COLO668 (cell line): ENCODE results near the gene PAMR1.

Source experiments
- DNase-seq: peaks from one replicate; lab custom pipeline; 2025; ENCODE audit not compliant: unreplicated experiment; lab: John Stamatoyannopoulos, UW

Gene PAMR1

DNA sequence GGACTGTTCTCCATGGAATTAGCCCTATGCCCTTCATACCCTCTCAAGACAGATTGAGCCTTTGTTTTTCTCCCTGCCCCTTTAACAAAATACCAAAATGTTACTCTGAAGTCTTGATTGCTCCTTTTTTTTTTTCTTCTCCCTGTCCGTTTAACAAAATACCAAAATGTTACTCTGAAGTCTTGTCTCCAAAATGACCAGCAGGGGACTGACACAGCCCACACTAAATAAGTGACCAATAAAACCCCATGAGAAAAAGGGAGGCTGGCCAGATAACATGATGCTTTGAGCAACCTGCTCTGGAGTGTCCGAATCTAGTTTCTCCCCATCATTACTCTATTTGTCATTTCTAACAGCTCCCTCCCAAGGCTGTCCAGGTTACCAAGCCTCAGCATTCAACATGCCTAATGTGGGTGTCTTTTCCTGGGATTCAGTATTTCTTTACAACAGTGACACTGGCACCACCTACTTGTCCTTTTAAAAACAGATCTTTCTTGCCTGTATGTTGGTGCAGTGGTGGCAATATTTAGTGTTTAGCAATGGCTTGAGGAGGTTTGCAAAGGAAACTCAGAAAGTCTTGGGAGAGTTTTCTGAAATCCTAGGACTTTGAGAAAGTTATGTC, 63.4 kb downstream of the PAMR1 start:
- DNase-seq = no peak

DNA sequence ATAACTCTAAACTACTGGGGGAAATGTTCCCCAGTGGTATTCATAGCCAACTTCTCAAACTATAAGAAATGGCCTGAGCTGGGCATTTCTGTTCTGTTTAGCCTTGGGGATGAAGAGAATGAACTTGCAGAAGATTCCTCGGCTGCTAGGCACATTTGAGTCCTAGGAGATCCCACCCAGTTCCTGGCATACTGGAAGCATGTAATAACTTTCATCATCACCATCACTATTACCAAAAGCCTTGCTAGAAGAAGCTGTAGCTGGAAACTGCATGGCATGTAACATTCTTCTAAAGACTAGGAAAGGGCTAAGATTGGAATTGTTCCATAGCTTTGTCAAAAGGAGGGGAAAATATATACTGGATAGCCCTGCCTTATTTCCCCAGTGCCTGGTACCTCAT, 65.9 kb downstream of the PAMR1 start:
- DNase-seq = no peak

DNA sequence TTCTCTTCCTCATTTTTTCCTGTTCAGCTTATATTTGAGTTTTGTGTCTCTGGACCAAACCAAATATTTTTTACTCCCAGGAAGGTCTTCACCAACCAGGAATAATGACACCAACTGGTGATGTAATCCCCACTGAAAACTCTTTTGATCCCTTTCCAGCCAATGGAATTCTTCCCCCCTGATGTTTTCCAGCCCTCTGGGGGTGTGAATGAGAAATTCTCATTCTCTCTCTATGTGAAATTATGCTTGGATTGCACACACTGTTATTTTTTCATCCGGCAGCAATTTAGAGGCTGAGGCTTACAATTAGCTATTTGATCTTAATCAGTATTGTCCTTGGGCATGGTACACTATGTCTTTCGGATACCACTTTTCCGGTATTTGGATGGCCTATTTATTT, 66.6 kb downstream of the PAMR1 start:
- no peak for DNase-seq

DNA sequence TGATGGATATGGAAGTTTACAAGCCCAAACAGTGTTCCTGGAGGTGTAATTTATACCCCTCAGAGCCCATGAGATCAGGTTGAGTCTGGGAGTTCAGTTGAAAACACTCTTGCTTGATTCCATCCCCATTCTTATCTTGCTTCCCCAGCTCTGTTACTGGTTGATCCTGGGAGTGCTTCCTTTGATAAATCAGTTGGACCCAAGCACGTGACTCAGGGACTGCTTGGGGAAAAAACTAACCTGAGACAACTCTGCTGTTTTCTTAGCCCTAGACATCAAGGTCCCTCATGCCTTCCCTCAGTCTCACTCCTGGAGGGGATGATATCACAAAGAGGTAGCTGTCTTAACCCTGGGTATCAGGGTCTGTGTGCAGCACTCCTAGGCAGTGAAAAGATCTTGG, 71.1 kb downstream of the PAMR1 start:
- no peak for DNase-seq

DNA sequence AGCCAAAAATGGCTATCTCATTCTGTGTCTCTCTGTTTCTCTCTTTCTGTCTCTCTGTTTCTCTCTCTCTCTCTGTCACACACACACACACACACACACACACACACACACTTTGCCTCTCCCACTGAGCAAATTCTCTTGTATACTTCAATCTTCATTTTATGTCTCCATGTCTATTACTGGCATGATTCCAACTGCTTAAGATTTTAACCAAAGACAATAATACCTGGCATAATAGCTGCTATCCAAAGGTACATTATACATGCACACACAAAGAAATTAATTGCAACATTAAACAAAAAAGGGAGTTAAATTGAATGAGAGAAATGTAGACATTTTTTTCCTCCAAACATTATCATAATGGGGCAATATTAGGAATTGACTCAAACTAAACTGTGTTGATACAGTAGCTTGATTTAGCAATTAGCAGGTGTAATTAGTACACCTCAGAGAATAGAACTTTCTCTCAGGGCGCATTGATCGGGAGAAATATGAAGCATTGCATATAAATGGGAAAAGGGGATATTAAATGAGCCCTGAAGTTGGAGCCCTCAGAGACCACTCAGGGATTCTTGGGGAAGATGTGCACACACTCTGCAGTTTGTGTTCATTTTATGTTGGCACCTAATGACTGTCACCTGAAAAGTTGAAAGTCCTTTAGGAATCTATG, 88.7 kb downstream of the PAMR1 start:
- DNase-seq = no peak

DNA sequence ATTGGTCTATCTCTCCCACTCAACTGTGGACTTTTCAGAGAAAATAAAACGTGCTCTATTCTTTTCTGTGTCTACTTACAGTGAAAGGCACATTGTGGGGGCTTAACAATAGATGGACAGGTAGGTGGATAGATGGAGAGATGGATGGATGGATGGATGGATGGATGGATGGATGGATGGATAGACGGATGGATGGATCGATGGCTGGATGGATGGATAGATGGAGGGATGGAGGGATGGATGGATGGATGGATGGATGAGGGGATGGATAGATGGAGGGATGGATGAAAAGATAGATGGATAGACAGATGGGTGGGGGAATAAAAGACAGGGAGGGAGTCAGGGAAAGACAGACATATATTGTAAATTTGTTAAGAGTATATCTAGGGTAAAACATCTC, 91.8 kb downstream of the PAMR1 start:
- no peak for DNase-seq

DNA sequence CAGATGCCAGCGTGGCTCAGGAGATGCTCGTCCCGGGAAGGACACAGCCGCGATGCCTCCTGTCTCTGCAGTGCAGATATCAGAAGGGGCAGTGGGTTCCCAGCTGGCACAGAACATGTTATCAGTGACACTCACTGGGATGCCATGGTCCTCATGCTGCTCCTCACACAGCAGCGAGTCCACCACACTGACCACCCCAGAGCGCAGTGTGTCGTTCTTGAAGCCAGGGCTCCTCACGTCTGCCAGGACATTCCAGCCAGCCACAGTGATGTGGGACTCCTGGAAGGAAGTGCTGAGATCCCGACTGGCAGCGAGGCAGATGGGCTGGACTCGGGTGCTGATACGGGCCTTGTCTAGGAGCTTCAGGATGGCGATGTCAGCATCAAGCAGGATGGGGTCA, 93.0 kb downstream of the PAMR1 start:
- DNase-seq = no peak

DNA sequence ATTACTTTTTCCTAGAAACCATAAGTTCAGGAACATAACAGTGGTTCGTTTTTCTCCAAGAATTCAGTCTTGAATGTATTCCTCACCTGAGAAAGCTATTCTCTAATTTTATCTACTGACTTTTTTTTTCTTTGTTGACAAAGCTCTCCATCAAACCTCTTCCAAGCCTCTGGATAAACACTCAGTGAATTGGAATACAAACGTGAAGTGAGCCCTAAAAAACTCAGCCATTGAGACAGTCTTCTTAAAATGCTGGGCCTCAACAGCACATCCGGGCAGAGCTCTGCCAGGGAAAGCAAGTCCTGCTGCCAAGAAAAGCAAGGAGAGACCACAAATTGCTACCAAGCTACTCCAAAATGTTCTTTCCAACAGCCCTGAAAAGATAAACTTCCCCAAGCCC, 98.3 kb downstream of the PAMR1 start:
- DNase-seq = no peak

DNA sequence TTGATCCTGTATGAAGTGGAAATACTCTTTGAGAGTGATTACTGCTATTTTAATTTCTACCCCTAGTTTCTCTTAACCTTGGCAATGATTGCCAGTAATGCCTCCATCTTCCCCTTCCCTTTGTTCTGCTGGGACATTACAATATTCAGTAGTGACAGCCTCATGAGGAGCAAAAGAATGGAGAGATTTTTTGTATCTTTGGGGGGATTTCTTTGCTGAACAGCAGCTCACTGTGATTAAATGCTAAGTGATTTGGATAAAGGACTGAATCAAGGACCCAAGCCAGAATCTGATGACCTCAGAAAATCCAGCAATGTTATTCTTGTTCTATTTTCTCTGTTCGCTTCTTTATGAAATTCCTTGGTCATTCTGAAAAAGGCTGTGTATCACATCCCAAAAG, 99.1 kb downstream of the PAMR1 start:
- DNase-seq = no peak

DNA sequence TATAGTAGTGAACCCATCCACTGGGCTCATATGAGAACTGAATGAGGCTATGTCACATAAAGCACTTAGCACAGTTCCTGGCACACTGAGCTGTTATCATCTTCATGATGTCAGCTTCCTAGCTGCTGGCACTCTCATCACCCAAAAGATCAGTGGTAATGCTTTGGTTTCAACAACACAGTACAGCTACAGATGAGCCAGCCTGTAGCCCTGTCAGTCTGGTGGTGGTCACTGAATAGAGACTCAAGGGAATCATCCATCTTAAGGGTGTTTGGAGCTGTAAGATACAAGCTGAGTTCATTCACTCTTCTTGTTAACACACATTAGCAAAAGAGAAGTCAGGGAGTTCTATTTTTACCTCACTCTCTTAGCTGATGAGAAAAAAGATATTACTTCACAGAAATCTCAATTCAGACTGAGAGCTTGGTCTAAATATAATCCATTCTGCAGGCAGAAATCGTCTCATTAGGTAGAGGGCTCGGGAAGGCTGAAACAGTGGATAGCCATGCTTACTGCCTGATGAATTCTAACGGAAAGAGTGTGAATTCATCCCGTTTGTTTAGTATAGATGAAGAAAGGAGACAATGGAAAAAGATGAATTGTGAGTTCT, 99.7 kb downstream of the PAMR1 start:
- no peak for DNase-seq

DNA sequence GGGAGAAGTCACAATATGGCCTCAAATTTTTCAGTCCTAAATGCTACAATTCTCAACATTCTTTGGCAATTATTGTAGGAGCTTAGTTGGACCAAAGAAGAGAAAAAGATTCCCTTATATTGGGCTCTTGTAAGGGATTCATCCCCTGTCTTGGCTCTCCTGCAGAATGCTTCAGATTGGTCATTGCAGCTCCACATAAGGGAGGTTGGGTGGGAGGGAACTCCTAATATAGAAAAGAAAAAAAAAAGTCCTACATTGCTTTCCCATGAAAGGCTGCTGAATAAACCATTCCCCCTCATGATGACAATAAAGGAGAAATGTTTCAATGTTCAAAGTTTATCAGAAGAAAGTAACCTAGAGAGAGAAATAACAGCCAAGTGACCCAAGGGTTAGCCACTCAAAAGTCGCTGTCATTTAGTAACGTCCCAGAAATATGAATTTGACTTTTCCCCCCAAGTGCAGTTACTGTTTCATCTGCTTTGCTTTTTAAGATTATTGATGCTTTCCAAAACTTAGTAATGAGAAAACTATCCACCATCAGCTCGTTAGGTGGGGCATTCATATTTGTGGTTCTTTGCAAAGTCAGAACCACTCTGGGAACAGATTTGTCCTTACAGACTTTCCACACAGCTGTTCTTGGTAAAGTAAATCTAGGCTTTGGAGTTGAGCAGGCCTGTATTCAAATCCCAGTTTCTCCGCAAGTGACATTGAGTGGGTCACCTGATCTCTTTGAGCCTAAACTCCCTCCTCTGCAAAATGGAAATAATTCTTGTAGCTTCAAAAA, 101.1 kb downstream of the PAMR1 start:
- DNase-seq = no peak

DNA sequence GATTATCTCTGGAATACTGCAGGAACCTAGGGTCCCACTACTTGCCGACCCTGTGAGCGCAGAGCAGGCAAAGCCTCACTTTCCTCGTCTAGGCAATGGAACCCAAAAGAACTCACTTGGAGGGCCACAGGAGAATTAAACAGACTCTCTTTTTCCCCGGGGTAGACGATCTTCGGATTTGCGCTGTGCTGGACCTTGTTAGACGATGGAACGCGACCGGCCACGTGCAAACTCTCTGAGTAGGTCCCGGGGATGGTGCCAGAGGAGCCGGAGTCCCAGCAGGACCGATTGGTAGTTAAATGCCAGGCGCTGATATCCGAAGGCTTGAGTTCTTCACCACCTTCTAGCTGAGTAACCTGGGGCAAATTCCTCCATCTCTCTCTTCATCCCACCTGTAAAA, 105.0 kb downstream of the PAMR1 start:
- no peak for DNase-seq

DNA sequence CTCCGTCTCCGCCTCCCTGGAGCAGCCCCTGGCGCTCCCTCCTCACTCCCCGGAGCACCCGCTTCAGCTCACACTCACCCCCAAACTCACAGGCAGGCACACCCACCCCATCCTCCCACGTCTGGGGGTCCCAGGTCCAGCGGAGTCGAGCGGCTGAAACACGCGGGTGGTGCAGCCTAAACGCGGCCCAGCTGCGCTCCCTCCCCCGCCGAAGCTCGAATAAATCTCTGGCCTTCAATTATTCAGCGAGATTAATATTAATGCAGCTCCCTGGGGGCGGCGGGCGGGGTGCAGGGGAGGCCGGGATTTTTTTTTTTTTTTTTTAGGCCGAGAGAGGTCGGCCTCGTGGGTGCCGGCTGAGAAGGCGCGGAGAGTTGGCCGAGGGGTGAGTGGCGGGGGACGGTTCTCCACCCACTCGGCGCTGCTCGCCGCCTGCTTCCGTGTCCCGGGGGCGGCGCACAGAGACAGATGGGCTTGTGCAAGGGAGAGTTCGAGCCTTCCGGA, 105.5 kb downstream of the PAMR1 start:
- DNase-seq = no peak

DNA sequence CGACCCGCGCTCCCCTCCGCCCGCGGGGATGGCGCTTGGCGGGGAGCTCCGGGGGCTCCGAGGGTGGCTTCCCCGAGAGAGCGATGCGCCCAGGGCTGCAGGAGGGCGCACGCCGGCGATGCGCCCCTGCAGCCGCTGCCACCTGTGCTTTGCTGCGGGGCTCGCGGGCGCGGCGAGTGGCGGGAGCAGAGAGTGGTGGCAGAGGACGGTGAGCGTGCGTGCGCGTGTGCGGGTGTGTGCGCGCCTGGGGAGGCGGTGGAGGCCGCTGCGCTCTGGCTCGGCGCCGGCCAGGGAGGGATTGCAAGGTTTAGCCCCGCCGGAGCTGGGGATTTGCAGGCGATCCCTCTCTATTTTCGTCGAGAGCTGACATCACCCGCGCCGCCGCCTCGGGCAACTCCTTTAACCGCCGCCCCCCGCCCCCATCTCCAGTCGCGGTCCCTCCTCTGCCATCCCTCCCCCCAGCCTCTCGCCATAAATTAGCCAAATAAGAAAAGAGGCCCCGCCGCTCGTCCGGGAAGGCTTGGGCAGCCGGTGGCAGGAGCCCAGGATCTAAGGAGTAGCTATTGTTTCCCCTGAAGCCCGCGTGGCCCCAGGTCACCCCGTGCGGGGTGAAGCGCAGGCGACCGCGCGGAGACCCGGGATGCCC, 106.1 kb downstream of the PAMR1 start, which contains the start of gene SLC1A2:
TSS of gene SLC1A2 (minus strand) at position 375 of the 646 bp plus-strand sequence. CDS start 592 bp downstream, outside the sequence.
- DNase-seq = peak; percentile 77

DNA sequence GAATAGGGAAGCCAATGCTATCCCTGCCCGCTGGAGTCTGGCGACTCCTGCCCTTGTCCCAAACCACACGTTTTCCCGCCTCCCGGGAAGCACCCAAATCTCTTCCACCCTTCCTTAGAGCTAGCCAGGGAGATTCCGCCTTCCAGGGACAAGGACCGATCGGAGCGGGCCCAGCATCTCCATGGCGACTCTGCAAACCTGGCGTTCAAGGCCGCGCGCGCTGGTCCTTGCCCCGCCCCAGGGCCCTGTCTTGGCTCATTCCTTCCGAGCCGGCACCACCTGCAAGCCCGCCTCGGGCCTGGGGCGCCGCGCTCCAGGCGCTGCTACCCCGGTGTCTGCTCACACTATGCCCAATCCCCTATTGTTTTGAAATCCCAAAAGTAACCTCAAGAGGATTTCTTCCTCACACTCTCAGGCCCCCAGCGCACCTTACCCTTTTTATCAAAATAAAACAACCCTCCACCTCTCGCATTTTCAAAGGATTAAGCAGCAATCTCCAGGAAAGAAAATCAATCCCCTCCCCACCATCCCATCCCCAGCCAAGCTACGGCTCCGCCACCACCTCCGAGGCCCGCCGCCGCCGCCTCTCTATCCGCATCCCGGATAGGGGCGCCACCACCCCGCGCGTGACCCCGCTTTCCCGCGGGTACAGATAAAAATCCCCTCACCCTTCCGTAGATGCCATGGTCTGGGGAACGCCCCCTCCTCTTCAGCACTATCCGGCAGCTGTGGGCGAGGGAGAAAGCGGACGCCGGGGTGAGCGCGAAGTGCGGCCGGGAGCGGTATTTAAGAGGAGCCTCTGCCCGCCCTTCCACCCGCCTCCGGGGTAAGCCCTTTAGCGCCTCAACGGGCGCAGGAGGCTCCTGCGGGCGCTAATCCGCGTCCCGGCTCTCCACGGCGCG, 106.9 kb downstream of the PAMR1 start:
- peak; percentile 77 for DNase-seq

DNA sequence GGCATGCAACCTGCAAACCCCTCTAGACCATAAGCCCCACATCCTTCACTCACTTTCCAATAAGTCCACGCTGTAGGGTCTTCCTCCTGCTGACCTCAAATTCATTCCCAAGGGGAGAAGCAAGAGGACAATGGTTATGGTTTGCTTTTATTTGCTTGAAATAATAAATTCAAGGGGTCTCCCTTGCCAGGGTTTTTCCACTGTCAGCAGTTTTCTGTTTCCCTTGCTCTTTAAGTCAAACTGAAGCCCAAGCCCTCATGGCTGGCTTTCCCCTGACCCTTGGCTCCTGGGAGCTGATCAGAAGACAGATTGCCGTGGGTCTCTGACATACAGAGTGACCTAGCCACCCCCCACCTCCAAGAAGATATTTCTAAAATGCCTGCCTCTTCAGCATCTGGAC, 109.9 kb downstream of the PAMR1 start:
- no peak for DNase-seq

DNA sequence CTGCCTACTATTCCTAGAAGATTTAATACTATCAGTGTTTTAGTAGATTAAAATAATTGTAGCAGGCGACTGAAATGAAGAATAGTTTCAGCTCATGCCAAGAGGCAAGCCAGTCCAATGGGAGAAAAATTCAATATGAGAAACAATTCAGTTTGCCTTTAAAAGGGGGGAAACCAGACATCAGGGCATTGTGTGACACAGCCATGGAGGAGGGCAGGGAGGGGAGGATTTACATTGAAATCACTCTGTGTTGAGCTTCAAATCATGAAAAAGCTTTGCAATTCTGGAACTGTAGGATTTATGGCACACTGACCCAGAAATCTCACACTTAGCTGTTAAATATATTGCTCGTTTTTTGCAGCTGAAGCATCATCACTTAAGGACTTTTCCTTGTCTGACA, 110.6 kb downstream of the PAMR1 start:
- no peak for DNase-seq

DNA sequence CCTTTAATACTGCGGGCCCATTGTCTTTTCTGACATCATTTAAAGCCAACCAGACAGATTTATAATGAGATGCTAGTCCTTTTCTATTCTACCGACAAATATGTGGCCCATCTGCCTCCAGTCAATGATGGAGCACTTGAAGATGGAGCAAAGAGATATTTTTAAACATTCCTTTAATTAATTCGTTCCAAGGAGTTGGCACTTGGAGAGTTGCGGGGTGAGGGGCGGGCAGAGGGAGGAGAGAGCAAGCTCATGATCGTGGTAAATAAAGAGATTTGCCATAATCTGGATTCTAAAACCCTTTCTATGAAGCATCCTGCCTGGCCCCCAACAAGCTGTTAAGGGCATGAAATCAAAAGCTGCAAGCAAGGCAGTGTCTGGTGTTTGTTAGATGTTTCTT, 111.1 kb downstream of the PAMR1 start:
- no peak for DNase-seq

DNA sequence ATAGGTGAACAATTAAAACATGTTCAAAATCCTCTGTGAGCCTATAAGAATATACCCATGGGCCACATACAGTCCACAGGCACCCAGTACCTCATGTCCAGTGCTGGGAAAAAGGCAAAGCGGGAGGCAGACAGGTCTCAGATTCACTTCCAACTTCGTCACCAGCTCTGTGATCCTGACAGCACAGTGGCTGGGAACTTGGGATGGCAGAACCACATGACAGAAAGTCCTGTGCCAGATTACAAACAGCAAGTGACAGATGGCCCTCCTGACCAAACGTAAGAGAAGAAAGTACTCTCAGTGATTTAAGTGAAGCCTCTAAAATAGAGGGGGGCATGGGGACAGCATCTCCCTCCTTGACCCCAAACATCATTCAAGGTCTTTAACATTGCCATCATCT, 111.8 kb downstream of the PAMR1 start:
- DNase-seq = no peak

DNA sequence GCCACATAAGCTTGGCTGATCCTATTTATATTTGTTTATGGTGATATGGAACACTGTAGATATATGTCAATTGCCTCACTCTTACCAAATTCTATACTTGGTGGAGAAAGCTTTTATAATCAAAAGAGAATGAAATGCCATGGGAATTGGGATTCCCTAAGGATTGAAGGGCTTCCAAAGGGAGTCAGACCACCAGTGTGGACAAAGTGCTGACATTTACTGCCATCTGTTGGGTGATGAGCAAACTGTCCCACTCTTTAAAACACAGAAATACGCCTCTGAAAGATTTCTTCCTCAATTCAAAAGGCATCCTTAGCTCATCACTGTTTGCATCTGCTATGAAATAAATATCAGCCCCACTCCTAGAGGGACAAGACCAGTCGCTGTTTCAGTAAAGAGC, 113.1 kb downstream of the PAMR1 start:
- DNase-seq = no peak
